IPS-18a (cell line): ENCODE data around the gene MCAT.

Experiments used
- H3K27ac ChIP-seq: one replicate; pipeline ENCODE4 v1.5.1; 2013; ENCODE audit warnings: low read length
- H3K27me3 ChIP-seq: one replicate; pipeline ENCODE4 v1.6.1; 2013; ENCODE audit warnings: mild to moderate bottlenecking, low read length; ENCODE audit not compliant: control insufficient read depth, insufficient read depth
- H3K36me3 ChIP-seq: one replicate; pipeline ENCODE4 v1.6.1; 2013; ENCODE audit warnings: low read depth, low read length; ENCODE audit not compliant: control insufficient read depth
- H3K4me1 ChIP-seq: one replicate; pipeline ENCODE4 v1.6.1; 2013; ENCODE audit warnings: low read depth, low read length; ENCODE audit not compliant: control insufficient read depth
- H3K4me3 ChIP-seq: one replicate; pipeline ENCODE4 v1.5.1; 2013; ENCODE audit warnings: low read length
- H3K9ac ChIP-seq: one replicate; pipeline ENCODE4 v1.6.1; 2013; ENCODE audit warnings: mild to moderate bottlenecking, low read length, moderate library complexity
- H3K9me3 ChIP-seq: one replicate; pipeline ENCODE4 v1.6.1; 2013; ENCODE audit warnings: low read depth, low read length; ENCODE audit not compliant: control insufficient read depth

Gene MCAT

GRCh38 chr22:43181321-43182076 is 38.3 kb upstream of the MCAT start:
- Histone ChIP-seq H3K36me3 (peaks cover 44% of the 10 kb centered on the region), H3K4me3 (no peak overlapping the region), H3K9ac (no peak overlapping the region)

GRCh38 chr22:43180670-43181069 is 37.5 kb upstream of the MCAT start:
- no peak overlapping the region for H3K9ac ChIP-seq
- no peaks in the 10 kb centered on the region for H3K27me3 ChIP-seq
- no peak overlapping the region for H3K27ac ChIP-seq
- H3K4me1 ChIP-seq, result peaks cover 5% of the 10 kb centered on the region
- no peaks in the 10 kb centered on the region for H3K9me3 ChIP-seq
- H3K36me3 ChIP-seq, result peaks cover 48% of the 10 kb centered on the region
- H3K4me3 ChIP-seq, result no peak overlapping the region

More at GRCh38 chr22:43181321-43182076, 38.3 kb upstream of the MCAT start:
- Histone ChIP-seq H3K9me3 (no peaks in the 10 kb centered on the region), H3K4me1 (peaks cover 11% of the 10 kb centered on the region), H3K27ac (no peak overlapping the region), H3K27me3 (no peaks in the 10 kb centered on the region)

- H3K9me3 ChIP-seq, result no peaks in the 10 kb centered on the region
- H3K27me3 ChIP-seq, result no peaks in the 10 kb centered on the region
- H3K36me3 ChIP-seq, result peaks cover 52% of the 10 kb centered on the region
- no peaks in the 10 kb centered on the region for H3K4me1 ChIP-seq
- H3K27ac ChIP-seq, result no peak overlapping the region
- no peak overlapping the region for H3K4me3 ChIP-seq
- H3K9ac ChIP-seq, result no peak overlapping the region
Measured at GRCh38 chr22:43179911-43180195, 36.7 kb upstream of the MCAT start.

GRCh38 chr22:43179146-43179910 is 36.1 kb upstream of the MCAT start:
- Histone ChIP-seq H3K9ac (no peak overlapping the region), H3K4me3 (no peak overlapping the region), H3K36me3 (peaks cover 57% of the 10 kb centered on the region), H3K27ac (no peak overlapping the region), H3K27me3 (no peaks in the 10 kb centered on the region), H3K4me1 (no peaks in the 10 kb centered on the region), H3K9me3 (no peaks in the 10 kb centered on the region)

GRCh38 chr22:43177479-43177878 is 34.3 kb upstream of the MCAT start:
- Histone ChIP-seq H3K4me1 (no peaks in the 10 kb centered on the region), H3K36me3 (peaks cover 72% of the 10 kb centered on the region), H3K27me3 (no peaks in the 10 kb centered on the region), H3K9me3 (no peaks in the 10 kb centered on the region), H3K9ac (no peak overlapping the region), H3K4me3 (no peak overlapping the region), H3K27ac (no peak overlapping the region)

GRCh38 chr22:43176090-43176489 is 32.9 kb upstream of the MCAT start:
- H3K27ac ChIP-seq, result no peak overlapping the region
- H3K4me3 ChIP-seq, result no peak overlapping the region
- H3K27me3 ChIP-seq, result no peaks in the 10 kb centered on the region
- H3K9ac ChIP-seq, result no peak overlapping the region
- no peaks in the 10 kb centered on the region for H3K9me3 ChIP-seq
- H3K36me3 ChIP-seq, result peaks cover 73% of the 10 kb centered on the region
- no peaks in the 10 kb centered on the region for H3K4me1 ChIP-seq

GRCh38 chr22:43174941-43175531 is 31.8 kb upstream of the MCAT start:
- Histone ChIP-seq H3K4me3 (no peak overlapping the region), H3K27ac (no peak overlapping the region), H3K4me1 (no peaks in the 10 kb centered on the region), H3K27me3 (no peaks in the 10 kb centered on the region), H3K9ac (no peak overlapping the region), H3K9me3 (no peaks in the 10 kb centered on the region), H3K36me3 (peaks cover 72% of the 10 kb centered on the region)

- H3K9ac ChIP-seq, result no peak overlapping the region
- H3K4me3 ChIP-seq, result no peak overlapping the region
- no peaks in the 10 kb centered on the region for H3K27me3 ChIP-seq
- peaks cover 70% of the 10 kb centered on the region for H3K36me3 ChIP-seq
- no peaks in the 10 kb centered on the region for H3K9me3 ChIP-seq
- H3K27ac ChIP-seq, result no peak overlapping the region
- no peaks in the 10 kb centered on the region for H3K4me1 ChIP-seq
Measured at GRCh38 chr22:43173976-43174720, 30.9 kb upstream of the MCAT start.

GRCh38 chr22:43173566-43173965 is 30.4 kb upstream of the MCAT start:
- H3K4me1 ChIP-seq, result no peaks in the 10 kb centered on the region
- H3K36me3 ChIP-seq, result peaks cover 64% of the 10 kb centered on the region
- no peaks in the 10 kb centered on the region for H3K9me3 ChIP-seq
- H3K27ac ChIP-seq, result no peak overlapping the region
- H3K27me3 ChIP-seq, result no peaks in the 10 kb centered on the region
- no peak overlapping the region for H3K9ac ChIP-seq
- H3K4me3 ChIP-seq, result no peak overlapping the region

- Histone ChIP-seq H3K36me3 (peaks cover 67% of the 10 kb centered on the region), H3K9ac (no peak overlapping the region), H3K9me3 (no peaks in the 10 kb centered on the region), H3K27me3 (no peaks in the 10 kb centered on the region), H3K27ac (no peak overlapping the region), H3K4me1 (no peaks in the 10 kb centered on the region), H3K4me3 (no peak overlapping the region)
Measured at GRCh38 chr22:43172191-43172590, 29.0 kb upstream of the MCAT start.

GRCh38 chr22:43171607-43172006 is 28.4 kb upstream of the MCAT start:
- no peak overlapping the region for H3K9ac ChIP-seq
- H3K9me3 ChIP-seq, result no peaks in the 10 kb centered on the region
- H3K27ac ChIP-seq, result no peak overlapping the region
- no peaks in the 10 kb centered on the region for H3K27me3 ChIP-seq
- no peak overlapping the region for H3K4me3 ChIP-seq
- peaks cover 67% of the 10 kb centered on the region for H3K36me3 ChIP-seq
- no peaks in the 10 kb centered on the region for H3K4me1 ChIP-seq
